Ishikawa (cell line): ENCODE data around the gene NEURL2.

Experiments
- CEBPB ChIP-seq: IDR thresholded peaks from 2 replicates; pipeline ENCODE4 v1.6.1; 2012
- CREB1 ChIP-seq: IDR thresholded peaks from 2 replicates; pipeline ENCODE4 v1.6.1; 2012; ENCODE audit warnings: low read depth
- EGR1 ChIP-seq: IDR thresholded peaks from 2 replicates; pipeline ENCODE4 v1.6.1; 2012
- EP300 ChIP-seq: IDR thresholded peaks from 2 replicates; pipeline ENCODE4 v1.6.1; 2012; ENCODE audit warnings: borderline replicate concordance
- FOXM1 ChIP-seq: IDR thresholded peaks from 2 replicates; pipeline ENCODE4 v1.6.1; 2012; ENCODE audit warnings: low read depth, borderline replicate concordance
- MAX ChIP-seq: IDR thresholded peaks from 2 replicates; pipeline ENCODE4 v1.6.1; 2012
- NFIC ChIP-seq: IDR thresholded peaks from 2 replicates; pipeline ENCODE4 v1.6.1; 2012
- RAD21 ChIP-seq: IDR thresholded peaks from 2 replicates; pipeline ENCODE4 v1.6.1; 2012; ENCODE audit warnings: low read depth
- REST ChIP-seq: IDR thresholded peaks from 2 replicates; pipeline ENCODE4 v1.6.1; 2012; ENCODE audit warnings: low read depth, mild to moderate bottlenecking
- TAF1 ChIP-seq: IDR thresholded peaks from 2 replicates; pipeline ENCODE4 v1.6.1; 2012; ENCODE audit warnings: low read depth, mild to moderate bottlenecking
- TCF12 ChIP-seq: IDR thresholded peaks from 2 replicates; pipeline ENCODE4 v1.6.1; 2012; ENCODE audit warnings: low read depth
- TEAD4 ChIP-seq: IDR thresholded peaks from 2 replicates; pipeline ENCODE4 v1.6.1; 2012
- USF1 ChIP-seq: IDR thresholded peaks from 2 replicates; pipeline ENCODE4 v1.6.1; 2012
- YY1 ChIP-seq: IDR thresholded peaks from 2 replicates; pipeline ENCODE4 v1.6.1; 2012; ENCODE audit warnings: low read depth
- ZBTB7A ChIP-seq: IDR thresholded peaks from 2 replicates; pipeline ENCODE4 v1.6.1; 2012; ENCODE audit warnings: low read depth

NEURL2 gene

GRCh38 chr20:45902199-45902701 lies 11.2 kb upstream of the NEURL2 start:
- TF ChIP-seq FOXM1 (no peak), RAD21 (no peak), EGR1 (no peak), TAF1 (no peak), ZBTB7A (no peak), CEBPB (no peak), REST (no peak), MAX (no peak), YY1 (no peak), NFIC (no peak), EP300 (no peak), TCF12 (no peak), USF1 (no peak), TEAD4 (no peak), CREB1 (no peak)

- TF ChIP-seq ZBTB7A (no peak), MAX (no peak), TEAD4 (no peak), NFIC (no peak), YY1 (no peak), REST (no peak), FOXM1 (no peak), EP300 (no peak), TAF1 (no peak), USF1 (no peak), CREB1 (no peak), RAD21 (no peak), TCF12 (no peak), EGR1 (no peak), CEBPB (no peak)
Observed at GRCh38 chr20:45899046-45899835, 8.2 kb upstream of the NEURL2 start.

GRCh38 chr20:45898285-45898684 lies 7.3 kb upstream of the NEURL2 start:
- no peak for TF ChIP-seq TCF12
- TF ChIP-seq USF1, result no peak
- TF ChIP-seq ZBTB7A, result no peak
- TF ChIP-seq TAF1, result no peak
- TF ChIP-seq FOXM1, result no peak
- TF ChIP-seq NFIC, result no peak
- TF ChIP-seq RAD21, result no peak
- no peak for TF ChIP-seq EP300
- TF ChIP-seq EGR1, result no peak
- no peak for TF ChIP-seq YY1
- TF ChIP-seq CEBPB, result no peak
- TF ChIP-seq CREB1, result no peak
- TF ChIP-seq TEAD4, result no peak
- no peak for TF ChIP-seq MAX
- TF ChIP-seq REST, result no peak

- TF ChIP-seq YY1, result no peak
- TF ChIP-seq CEBPB, result no peak
- no peak for TF ChIP-seq RAD21
- TF ChIP-seq NFIC, result no peak
- no peak for TF ChIP-seq EGR1
- TF ChIP-seq USF1, result no peak
- TF ChIP-seq TAF1, result no peak
- no peak for TF ChIP-seq ZBTB7A
- TF ChIP-seq TEAD4, result no peak
- no peak for TF ChIP-seq FOXM1
- TF ChIP-seq MAX, result no peak
- TF ChIP-seq EP300, result no peak
- TF ChIP-seq CREB1, result no peak
- TF ChIP-seq TCF12, result no peak
- TF ChIP-seq REST, result no peak
Observed at GRCh38 chr20:45897692-45898091, 6.7 kb upstream of the NEURL2 start.
